ENCODE results near the gene MIAT. TPM values are rescaled to one million over a fixed set of nuclear protein-coding genes. Genes with fewer than 3 reads are reported as not detected.
A peak's percentile ranks its signal among the peaks of the same experiment; 100 is the strongest.

The MIAT gene
- total RNA-seq, 4 donors from 2014 or later, result 0.50 to 2.4 (median 1.4) TPM

DNA sequence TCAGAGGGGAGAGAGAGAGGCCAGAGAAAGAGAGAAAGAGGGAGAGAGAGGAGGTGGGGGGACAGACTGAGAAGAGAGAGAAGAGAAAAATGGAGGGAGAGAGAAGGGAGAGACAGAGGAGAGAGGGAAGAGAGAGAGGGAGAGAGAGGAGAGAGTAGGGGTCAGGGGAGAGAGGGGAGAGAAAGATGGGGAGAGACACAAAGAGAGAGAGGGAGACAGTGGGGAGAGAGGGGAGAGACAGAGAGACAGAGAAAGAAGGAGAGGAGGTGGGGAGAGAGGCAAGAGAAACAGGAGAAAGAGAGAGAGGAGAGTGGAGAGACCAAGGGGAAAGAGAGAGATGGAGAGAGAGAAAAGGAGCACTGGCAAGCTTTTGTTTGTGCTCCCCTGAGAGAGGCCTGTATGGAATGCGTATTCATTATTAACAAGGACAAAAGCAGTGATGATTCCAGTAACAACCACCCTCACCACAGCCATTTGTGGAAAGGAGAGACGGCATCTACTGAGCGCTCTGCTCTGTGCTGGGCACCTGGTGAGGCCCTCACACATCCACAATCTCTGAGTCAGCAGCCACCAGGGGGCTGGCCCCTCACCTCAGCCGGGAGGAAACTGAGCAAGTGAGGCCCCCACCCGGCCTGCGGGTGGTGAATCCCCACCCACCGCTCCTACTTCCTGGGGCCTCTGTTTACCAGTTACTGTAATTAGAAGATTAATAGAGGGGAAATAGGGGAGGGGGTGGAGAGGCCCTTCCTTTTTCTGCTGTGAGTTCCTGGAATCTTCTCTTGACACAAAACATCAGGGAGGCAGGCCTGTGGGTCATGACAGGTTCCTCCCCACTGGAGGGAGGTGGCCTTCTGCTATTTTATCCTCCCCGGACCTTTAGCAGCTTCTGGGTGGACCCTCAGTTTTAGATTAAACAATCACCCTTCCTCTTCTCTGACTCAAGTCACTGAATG lies 14.6 kb upstream of the MIAT start:
- DNase-seq, result no peak
- intact Hi-C loops (cut with DNase I), result no loop called here
- Histone ChIP-seq H3K4me3 (no peak overlapping the region), H3K4me1 (peaks cover 9 to 31% (median 11%) of the 10 kb centered on the region in 3 donors), H3K36me3 (no peaks in the 10 kb centered on the region), H3K27ac (peak overlapping the region in 3 of 4 donors; percentile 13 to 32 (median 26)), H3K9me3 (no peaks in the 10 kb centered on the region), H3K27me3 (peaks cover 0 to 85% (median 0%) of the 10 kb centered on the region in 4 donors)
- TF ChIP-seq POLR2A (IDR thresholded peaks at IDR 0.05), result no peak
- TF ChIP-seq, protein P1, sequence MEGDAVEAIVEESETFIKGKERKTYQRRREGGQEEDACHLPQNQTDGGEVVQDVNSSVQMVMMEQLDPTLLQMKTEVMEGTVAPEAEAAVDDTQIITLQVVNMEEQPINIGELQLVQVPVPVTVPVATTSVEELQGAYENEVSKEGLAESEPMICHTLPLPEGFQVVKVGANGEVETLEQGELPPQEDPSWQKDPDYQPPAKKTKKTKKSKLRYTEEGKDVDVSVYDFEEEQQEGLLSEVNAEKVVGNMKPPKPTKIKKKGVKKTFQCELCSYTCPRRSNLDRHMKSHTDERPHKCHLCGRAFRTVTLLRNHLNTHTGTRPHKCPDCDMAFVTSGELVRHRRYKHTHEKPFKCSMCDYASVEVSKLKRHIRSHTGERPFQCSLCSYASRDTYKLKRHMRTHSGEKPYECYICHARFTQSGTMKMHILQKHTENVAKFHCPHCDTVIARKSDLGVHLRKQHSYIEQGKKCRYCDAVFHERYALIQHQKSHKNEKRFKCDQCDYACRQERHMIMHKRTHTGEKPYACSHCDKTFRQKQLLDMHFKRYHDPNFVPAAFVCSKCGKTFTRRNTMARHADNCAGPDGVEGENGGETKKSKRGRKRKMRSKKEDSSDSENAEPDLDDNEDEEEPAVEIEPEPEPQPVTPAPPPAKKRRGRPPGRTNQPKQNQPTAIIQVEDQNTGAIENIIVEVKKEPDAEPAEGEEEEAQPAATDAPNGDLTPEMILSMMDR (IDR thresholded peaks at IDR 0.05), result peak in 3 of 6 experiments; percentile 5 to 12 (median 10)
- 45 to 50% methylated on average over 5 to 6 of the region's 8 CpGs for WGBS, 2 donors

DNA sequence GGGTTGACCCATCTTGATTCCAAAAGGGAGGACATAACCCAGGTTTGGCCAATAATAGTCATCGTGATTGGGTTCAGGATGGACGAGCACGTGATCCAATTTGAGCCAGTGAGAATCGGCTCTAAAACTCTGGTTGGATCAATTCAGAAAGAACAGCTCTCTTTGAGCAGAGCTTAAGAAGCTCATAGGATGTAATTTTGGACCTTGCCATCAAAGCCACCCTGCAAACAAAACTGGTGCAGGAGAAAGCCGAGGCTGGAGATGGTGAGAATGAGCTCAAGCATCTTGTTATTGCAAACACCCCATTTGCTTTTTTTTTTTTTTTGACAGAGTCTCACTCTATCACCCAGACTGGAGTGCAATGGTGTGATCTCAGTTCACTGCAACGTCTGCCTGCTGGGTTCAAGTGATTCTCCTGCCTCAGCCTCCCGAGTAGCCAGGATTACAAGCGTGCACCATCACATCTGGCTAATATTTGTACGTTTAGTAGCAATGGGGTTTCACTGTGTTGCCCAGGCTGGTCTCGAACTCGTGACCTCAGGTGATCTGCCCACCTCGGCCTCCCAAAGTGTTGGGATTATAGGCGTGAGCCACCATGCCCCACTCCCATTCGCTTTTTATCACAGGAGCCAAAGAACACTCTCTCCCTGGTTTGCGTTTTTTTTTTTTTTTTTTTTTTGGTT lies 13.8 kb upstream of the MIAT start:
- WGBS, 2 donors, result 85 to 88% methylated on average over 15 of the region's 15 CpGs
- TF ChIP-seq, protein P1 (IDR thresholded peaks at IDR 0.05), result no peak
- no peak for TF ChIP-seq POLR2A (IDR thresholded peaks at IDR 0.05)
- H3K4me1 ChIP-seq, result peaks cover 11 to 31% (median 11%) of the 10 kb centered on the region in 3 donors
- no peak overlapping the region for H3K4me3 ChIP-seq
- H3K9me3 ChIP-seq, result no peaks in the 10 kb centered on the region
- DNase-seq, result no peak
- peak overlapping the region in 2 of 4 donors; percentile 13 to 26 for H3K27ac ChIP-seq
- intact Hi-C loops (cut with DNase I), result no loop called here
- no peaks in the 10 kb centered on the region for H3K36me3 ChIP-seq
- peaks cover 0 to 91% (median 0%) of the 10 kb centered on the region in 4 donors for H3K27me3 ChIP-seq

DNA sequence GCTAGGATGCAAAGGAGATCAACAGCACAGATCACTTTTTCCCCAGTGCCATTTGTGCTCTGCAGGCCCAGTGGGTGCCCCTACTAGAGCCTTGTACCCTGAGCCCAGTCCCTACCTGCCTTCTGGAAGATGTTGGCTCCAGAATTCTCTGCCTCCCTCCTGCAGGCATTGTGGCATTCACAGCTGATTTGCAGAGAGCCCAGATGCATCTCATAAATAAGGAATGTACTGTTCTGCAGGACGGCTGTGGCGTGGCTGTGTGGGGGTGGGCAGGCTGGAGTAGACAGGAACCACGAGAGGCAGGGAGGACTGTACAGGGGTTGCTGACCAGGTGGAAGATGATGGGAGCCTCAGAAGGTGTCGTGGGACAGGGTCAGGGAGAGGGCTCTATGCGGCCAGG lies 11.2 kb upstream of the MIAT start:
- Histone ChIP-seq H3K4me1 (peaks cover 11 to 31% (median 11%) of the 10 kb centered on the region in 3 donors), H3K4me3 (no peak overlapping the region), H3K9me3 (no peaks in the 10 kb centered on the region), H3K27me3 (peaks cover 0 to 91% (median 0%) of the 10 kb centered on the region in 4 donors), H3K36me3 (no peaks in the 10 kb centered on the region), H3K27ac (no peak overlapping the region)
- DNase-seq, result no peak
- no peak for TF ChIP-seq POLR2A (IDR thresholded peaks at IDR 0.05)
- TF ChIP-seq, protein P1 (IDR thresholded peaks at IDR 0.05), result no peak
- intact Hi-C loops (cut with DNase I), result no loop called here
- WGBS, 2 donors, result 45 to 49% methylated on average over 5 of the region's 5 CpGs

DNA sequence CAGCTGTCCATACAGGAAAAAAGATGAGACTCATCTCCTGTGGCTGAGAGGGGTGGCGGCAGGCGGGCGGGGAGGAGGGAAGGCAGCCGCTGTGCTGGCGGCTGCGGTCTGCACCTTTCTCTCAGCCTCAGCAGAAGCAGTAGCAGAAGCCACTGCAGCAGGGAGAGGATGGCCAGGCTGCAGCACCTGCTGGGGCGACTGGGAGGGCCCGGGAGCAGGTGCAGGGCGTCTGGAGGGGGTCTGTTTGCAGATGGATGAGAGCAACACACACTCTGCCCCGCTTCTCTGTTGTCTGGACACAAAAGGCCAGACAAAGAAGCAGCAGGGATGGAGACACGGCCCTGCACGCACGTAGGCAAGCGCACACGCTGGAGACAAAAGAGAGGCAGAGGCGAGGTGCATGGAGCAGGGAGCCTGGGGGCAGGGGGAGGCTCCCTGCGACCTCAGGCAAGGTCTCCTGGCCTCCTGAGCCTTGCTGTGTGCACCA lies 9.3 kb upstream of the MIAT start:
- DNase-seq, result no peak
- no peak for TF ChIP-seq POLR2A (IDR thresholded peaks at IDR 0.05)
- TF ChIP-seq, protein P1 (IDR thresholded peaks at IDR 0.05), result no peak
- Histone ChIP-seq H3K27ac (no peak overlapping the region), H3K9me3 (no peaks in the 10 kb centered on the region), H3K4me3 (no peak overlapping the region), H3K4me1 (peaks cover 11 to 22% (median 11%) of the 10 kb centered on the region in 3 donors), H3K36me3 (no peaks in the 10 kb centered on the region), H3K27me3 (peaks cover 0 to 92% (median 0%) of the 10 kb centered on the region in 4 donors)
- intact Hi-C loops (cut with DNase I), result no loop called here
- WGBS, 2 donors, result 15 to 30% methylated on average over 15 to 17 of the region's 17 CpGs

Data from esophagus squamous epithelium (tissue), 5 donors.